Glomerular visceral epithelial cell (primary cell): Measurements from ENCODE around the gene CDC37.
"Not testable (repeated sequence)": the region's sequence is repeated elsewhere in the genome, so short reads cannot be mapped to it uniquely, and the experiment has no call there.

Source experiments
- DNase-seq: peaks from one replicate; pipeline ENCODE4 v3.0.0-alpha.2; 2016; ENCODE audit errors: extremely low spot score

Gene CDC37

DNA sequence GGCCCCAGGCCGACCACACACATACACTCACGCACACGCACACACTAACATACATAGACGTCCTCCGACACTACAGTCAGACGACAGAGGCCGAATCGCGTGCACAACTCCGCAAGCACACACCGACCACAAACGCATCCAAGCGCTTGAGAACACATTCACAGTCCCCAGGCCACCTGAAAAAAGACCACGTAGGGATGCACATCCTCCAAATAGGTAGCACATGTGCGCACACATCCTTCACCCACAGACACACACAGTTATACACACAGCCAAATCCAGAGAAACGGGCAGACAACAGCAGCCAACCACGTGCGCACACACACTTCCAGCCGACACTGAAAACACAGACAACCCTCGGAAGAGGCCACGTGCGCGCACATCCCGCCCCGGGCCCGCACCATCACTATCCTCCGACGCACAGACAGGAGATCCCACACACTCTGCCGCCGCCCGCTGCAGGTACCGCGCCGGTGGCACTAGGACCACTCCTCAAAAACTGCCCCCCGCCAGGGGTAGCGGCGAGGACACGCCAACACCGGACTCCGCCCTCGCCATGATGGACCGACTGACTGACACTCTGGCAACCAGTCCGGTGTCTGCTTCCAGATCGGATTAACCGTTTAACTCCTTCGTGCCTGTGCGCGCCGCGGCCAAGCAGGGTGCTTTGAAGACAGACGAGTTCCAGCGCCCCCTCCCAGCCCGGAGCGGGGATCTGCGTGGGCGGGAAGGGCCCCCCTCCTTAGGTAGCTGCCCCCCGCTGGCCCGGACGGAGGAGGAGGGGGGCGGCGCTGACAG is 16.5 kb upstream of the CDC37 start:
- peak; percentile 33 for DNase-seq

DNA sequence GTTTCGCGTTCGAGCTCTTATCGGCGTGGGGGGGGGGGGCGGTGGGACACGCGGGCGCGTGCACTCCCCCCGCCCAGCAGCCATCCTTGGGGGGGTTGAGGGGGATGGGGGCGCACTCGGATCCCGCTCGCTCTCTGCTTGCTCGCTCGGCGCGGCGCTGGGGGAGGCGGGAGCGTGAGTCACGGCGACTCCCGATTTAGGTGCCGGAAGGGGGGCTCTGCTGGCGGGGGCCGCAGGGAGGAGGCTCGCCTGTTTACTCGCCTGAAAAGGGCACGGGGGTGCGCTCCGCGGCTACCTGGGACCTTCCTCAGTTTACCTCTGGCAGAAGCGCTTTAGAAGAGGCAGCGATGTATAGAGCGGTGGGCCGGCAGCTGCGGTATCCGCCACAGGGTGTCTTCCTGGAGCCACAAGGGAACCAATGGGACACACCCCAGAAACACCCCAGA is 15.9 kb upstream of the CDC37 start:
- DNase-seq, result no peak

DNA sequence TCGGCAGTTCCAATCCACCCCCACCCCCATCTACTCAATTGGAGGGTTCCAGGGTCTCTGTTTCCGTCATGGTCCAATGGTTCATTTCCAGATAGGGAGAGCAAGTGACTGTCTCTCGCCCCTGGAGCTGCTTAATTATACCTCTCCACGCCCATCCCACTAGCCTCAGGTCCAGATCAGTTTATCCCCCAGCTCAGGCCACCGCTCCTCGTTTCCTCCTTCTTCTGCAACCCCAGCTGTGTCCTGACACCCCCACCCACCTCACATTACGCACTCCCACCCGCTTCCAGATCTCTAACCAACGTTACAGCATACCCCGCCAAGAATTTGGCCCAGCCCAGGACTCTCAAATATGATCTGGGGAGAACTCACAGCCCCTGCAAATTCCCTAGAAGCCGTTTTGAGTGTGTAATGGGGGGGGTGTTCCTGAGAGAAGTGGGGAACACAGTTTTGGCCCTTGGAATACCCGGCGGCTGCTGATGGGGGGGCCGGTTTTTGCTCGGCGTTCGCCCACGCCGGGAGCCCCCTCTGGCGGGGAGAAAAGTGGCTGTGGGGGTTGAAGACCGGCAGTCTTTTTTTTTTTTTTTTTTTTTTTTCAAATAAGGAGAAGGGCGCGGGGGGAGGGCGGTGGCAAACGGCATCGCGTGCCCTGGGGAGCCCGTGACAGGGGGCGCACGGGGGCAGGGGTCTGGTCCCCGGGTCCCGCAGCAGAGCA is 15.3 kb upstream of the CDC37 start:
- no peak for DNase-seq

DNA sequence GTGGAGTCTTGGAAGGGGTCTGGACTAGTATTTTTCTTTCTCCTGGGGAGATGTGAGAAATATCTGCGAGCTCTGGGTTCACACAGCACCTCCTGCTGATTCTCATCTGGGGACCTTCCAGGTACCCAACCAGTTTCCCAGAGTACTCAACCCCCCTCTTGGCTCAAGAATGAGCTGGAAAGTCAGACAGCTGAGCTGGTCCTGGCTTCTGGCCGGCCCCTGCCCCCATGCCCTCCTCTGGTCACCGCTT is 14.8 kb upstream of the CDC37 start:
- no peak for DNase-seq

DNA sequence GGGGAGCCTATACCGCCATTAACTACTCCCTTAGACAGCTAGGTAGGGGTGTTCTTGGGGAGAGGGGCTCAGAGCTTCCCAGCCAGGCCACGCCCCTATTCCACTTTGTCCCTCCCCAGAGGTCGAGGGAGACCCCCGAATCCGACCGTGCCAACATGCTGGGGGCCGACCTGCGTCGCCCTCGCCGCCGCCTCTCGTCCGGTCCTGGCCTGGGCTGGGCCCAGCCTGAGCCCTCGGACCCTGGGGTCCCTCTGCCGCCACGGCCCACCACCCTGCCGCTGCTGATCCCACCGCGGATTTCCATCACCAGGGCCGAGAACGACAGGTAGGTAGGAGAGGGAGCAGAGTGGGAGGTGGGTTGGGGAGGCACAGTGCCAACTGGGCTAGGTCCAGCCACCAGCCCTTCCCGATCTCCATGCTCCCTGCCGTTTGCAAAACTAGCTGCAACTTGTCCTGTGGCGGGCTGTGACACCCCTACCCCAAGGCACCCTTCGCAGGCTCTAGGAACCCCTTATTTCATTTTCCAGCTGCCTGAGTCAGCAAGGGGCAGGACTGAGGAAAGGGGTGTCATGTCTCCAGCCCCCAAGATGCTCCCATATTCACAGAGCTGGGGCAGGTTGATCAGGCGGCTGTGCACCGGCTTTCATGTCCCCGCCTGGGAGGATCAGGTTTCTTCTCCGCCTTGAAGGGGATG is 14.3 kb upstream of the CDC37 start:
- DNase-seq, result no peak

DNA sequence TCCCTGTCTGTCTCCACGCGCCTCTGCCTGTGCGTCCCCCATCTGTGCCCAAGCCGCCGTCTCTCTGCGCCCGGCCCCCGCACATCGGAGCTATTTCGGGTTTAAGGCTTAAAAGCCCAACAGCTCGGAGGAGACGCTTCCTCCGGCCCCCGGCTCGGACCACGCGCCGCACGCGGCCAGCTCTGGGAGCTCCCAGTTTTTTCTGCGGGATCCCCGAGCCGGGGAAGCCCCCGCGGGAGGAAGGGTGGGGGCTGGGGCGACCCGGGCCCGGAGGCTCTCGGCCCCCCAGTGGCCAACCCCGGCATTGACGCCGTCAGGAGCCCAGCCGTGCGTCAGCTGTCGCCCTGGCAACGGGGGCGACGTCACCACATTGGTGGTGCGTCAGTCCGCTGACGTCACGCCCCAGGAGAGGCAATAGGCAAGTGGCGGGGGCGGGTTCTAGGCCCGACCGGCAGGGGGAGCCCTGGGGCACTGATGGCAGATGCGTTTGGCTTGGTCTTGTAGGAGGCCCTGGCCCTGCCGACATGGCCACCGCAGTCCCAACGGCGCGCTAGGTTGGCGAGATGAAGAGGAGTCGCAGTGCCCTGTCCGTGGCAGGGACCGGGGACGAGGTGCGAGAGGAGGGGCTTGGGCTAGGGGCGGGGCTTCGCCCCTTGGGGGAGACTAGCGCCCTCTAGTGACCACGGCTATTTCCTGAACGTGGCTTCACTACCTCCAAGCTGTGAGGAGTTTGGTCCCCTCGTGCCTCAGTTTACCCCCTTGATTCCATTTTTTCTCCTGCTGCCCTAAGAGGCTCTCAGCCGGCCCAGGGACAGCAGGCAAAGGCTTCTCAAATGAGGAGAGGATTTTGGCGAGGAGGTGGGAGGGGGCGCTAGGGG is 13.3 kb upstream of the CDC37 start:
- peak; percentile 82 for DNase-seq

DNA sequence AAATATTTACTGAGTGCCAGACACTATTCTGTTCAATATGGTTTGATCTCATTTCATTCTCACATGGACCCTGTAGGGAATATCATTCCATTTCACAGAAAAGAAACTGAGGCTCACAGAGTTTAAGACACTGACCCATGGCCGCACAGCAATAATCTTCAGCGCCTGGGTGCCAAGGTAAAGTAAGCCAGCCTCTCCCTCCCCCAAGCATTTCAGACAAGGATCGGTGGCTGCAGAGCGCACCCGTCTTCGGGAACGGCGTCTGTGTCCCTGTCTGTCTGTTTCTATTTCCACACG is 12.7 kb upstream of the CDC37 start:
- DNase-seq, result no peak

DNA sequence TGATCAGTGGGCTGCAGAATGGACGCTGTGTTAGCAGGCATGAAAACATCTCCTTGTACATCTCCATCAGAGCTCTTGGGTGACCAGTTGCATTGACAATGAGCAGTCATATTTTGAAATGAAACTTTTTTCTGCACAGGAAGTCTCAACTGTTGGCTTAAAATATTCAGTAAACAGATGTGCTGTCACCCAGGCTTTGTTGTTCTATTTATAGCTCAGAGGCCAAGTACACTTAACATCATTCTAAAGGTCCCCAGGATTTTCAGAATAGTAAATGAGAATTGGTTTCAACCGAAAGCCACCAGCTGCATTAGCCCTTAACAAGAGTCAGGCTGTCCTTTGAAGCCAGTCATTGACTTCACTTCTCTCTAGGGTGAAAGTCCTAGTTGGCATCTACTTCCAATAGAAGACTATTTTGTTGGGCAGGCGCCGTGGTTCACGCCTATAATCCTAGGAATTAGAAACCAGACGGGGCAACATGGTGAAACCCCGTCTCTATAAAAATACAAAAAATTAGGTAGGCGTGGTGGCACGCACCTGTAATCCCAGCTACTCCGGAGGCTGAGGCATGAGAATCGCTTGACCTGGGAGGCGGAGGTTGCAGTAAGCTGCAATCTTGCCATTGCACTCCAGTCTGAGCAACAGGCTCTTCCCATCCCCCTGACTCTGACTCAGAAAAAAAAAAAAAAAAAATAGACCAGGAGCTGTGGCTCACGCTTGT is 9.1 kb upstream of the CDC37 start:
- DNase-seq, result no peak

DNA sequence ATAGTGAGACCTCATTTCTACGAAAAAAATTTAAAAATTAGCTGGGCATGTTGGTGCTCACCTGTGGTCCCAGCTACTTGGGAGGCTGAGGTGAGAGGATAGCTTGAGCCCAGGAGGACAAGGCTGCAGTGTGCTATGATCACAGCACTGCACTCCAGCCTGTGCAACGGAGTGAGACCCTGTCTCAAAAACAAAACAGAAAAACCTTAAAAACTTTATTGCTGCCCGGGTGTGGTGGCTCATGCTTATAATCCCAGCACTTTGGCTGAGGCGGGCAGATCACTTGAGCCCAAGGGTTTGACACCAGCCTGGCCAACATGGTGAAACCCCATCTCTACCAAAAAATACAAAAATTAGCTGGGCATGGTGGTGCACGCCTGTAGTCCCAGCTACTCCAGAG is 7.9 kb upstream of the CDC37 start:
- DNase-seq, result not testable (repeated sequence)

DNA sequence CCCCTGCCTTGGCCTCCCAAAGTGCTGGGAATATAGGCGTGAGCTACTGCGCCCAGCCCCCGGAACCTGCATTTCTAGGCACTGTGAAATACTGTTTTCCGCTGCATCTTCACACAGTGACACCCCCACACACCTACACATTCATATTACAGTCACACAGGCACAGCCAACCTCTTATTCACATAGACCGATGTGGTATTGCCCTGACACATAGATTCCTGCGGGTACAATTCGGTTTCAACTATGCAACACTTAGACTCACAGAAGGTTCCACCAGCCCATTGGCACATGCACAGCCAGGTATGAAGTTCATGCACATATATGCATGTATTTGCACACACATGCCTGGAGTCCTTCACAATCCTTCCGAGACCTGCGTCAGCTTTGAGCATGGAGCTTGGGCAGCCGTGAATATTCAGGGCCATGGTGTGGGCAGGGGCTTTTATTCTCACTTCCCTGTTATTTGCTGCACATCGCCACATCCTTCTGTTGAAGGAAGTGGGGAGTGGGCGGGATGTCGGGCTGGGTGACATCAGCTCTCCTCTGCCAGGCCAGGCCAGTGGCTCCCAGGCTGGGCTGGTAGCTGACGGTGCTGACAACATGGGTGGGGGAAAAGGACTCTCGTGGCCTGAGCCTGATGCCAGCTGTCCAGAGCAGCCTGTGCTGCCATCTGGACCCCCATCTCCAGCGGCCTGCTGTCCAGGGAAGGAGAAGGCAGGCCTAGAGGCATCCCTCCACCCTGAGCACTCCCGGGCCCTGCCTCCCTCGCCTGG is 5.4 kb upstream of the CDC37 start:
- DNase-seq, result no peak

DNA sequence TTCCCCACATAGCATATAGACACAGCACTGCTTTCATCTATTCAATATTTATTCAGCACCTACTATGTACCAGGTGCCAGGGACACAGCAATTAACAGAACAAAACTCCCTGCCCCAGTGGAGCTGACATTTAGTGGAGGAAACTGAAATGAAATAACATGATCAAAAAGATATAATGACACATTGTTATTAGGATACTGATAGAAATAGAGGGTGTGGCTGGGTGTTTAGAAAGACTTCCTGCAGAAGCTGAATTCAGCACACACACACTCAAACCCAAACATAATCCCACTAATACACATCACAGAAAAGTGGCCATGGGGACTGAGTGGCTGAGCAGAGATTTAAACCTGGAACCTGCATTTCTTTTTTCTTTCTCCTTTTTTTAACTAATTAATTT is 3.8 kb upstream of the CDC37 start:
- DNase-seq, result no peak

DNA sequence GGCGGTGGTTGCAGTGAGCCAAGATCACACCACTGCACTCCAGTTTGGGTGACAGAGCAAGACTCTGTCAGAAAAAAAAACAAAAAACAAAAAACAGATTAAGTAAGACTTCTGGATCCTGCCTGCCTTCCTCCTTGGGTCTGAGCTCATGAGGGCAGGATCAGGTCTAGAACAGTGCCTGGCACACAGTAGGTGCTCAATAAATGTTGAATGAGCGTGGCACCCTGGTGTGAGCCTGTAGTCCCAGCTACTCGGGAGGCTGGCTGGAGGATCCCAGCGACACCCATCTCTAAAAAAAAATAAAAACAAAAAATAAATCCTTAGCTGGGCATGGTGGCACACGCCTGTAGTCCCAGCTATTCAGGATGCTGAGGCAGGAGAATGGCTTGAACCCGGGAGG is 2.8 kb upstream of the CDC37 start:
- no peak for DNase-seq

DNA sequence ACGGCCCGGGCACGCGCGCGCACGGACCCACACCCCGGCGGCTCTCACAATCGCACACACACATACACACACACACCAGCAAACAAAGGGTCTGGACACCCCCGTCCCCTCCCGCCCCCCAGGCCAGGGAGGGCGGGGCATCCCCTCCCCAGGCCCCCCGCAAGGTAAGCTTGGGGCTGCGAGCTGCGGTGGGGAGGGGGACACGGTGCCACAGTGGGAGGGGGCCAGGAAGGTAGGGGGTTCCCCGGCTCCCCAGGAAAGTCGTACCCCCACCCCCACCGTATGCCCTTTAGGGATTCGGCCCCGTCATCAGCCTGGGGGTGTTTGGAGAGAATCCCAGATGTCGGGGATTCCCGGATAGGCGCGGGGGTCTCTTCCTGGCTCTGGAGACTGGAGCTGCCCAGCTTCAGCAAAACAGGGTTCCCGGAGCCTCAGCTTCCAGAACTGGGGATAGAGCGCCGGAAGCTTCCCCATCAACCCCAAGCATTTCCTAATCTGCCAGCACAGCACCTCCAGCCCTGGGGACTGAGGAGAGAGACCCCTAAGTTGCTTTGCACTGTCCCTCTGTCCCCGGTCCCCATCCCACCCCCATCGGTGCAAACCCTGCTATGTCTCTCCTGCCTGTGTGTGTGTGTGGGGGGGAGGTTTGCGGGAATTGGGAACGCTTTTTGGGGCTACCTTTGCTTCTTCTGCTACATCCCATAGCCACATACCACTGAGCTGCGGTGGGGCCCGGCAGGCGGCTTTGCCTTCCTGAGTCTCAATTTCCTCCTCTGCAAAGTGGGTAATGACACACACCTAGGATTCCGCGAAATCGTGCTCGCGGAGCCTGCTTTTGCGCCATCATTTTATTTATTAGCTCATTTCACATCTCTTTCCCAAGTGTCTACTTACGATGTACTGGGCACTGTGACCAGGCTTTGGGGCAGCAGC is 1.8 kb upstream of the CDC37 start:
- no peak for DNase-seq

DNA sequence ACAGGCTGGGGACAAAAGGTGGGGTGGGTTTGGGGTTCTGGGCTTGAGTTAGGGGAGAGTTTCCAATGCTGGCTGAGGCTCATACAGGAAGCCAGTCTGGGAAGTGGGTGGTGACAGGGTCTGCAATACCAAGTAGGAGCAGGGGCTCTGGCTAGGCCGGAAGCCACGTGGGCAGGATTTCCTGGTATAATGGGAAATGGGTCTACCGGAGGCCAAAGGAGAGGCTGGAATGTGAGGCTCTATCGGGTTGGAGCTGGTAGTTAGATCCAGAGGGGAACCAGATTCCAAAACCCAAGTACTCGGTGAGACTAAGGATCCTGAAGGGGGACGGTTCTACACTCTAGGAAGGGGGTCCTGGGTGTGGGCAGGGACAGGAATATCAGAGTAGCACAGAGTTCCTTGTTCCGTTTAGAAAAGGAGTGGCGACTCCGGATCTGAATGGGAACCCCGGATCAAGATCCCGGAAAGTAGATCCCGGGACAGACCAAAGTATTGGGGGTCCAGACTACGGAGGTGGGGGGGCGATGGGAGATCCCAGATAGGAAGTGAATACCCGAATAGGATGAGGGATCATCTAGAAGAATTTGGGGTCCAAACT is 802 bp downstream of the CDC37 start:
- DNase-seq, result peak; percentile 54

DNA sequence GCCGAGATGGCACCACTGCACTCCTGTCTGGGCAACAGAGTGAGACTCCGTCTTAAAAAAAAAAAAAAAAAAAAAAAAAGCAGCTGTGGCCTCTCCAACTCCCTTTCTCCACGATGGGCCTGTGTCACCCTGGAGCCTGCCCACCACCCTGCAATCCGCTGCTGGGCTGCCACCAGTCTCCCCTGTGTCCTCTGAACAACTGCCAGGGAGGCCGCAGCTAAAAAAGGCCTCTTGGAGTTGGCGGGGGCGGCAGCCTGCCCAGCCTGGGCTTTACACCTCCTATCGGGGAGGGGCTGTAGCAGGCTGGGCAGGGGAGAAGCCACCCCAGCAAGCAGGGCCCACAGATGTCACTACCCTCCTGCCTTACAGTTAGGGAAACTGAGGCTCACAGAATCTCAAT is 3.5 kb downstream of the CDC37 start:
- DNase-seq, result no peak

DNA sequence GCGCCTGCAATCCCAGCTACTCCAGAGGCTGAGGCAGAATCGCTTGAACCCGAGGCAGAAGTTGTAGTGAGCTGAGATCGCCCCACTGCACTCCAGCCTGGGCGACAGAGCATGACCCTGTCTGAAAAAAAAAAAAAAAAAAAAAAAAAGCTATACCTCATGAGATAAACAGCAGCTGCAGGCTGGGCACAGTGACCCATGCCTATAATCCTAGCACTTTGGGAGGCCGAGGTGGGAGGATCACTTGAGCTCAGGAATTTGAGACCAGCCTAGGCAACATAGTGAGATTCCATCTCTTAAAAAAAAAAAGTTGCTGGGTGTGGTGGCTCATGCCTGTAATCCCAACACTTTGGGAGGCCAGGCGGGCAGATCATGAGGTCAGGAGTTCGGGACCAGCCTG is 4.0 kb downstream of the CDC37 start:
- not testable (repeated sequence) for DNase-seq

DNA sequence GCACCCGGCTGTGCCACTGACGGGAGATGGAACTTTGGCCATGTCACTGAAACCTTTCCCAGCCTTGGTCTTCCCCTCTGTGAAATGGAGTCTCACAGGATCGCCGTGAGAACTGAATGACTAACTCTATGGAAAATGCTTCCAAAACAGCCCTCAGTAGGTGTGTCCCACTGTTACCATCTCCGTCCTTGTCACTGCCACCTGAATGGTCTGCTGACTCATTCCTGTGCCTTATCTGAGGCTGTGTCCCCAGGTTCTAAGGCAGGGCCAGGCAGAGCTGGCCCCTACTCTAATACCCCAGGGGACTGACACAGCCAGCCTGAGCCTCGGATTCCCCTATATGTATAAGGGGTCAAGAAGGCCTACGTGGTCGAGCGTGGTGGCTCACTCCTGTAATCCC is 4.5 kb downstream of the CDC37 start:
- no peak for DNase-seq

DNA sequence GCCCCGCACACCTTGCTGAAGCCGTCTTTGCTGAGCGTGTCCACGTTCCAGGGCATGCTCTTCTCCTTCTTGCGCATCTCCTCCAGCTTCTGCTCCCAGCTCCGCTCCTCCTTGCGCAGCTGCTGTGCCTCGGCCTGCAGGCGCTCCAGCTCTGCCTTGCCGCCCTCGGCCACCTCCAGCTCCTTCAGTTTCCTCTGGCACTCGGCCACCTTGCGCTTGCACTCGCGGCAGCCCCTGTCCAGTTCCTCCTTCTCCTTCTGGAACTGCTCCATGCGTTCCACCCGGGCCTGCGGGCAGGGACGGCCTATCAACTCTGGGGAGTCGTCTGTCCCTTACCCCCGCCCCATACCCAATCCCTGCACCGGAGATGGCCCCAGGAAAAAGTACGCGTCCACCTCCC is 7.4 kb downstream of the CDC37 start:
- no peak for DNase-seq

DNA sequence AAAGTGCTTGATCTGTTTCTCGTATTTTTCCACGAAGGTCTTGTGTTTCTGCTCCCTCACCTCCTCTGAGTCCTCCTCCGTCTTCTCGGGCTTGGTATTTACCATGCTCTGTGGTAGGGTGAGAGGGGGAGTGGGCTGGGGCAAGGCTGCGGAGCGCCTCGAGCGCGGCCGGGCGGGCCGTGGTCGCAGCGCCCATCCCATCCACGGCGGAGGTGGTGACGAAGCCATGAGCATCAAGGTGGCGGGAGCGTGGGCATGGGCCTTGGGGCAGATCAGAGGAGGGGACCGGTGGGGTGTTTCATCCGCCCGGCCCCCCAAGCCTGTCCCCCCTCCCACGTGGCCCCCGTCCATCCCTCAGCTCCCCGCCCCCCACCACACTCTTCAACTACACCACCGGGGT is 7.9 kb downstream of the CDC37 start:
- DNase-seq, result no peak
